CD4-positive, alpha-beta T cell treated with Interleukin-2 at 100 ng/mL for 4 hours (primary cell): ENCODE measurements around the gene IFNG-AS1.
A peak's percentile ranks its signal among the peaks of the same experiment; 100 is the strongest.

Experiments used
- DNase-seq: peaks from one replicate; pipeline ENCODE4 v3.0.0-alpha.2; 2020; ENCODE audit warnings: low spot score

IFNG-AS1 gene

GRCh38 chr12:67989184-67989920 is at the start of gene IFNG-AS1:
IFNG-AS1 (plus strand) TSS chr12:67989447.
- peak; percentile 39 for DNase-seq

- no peak for DNase-seq
Measured at GRCh38 chr12:67939611-67940010, 49.6 kb upstream of the IFNG-AS1 start.

DNA sequence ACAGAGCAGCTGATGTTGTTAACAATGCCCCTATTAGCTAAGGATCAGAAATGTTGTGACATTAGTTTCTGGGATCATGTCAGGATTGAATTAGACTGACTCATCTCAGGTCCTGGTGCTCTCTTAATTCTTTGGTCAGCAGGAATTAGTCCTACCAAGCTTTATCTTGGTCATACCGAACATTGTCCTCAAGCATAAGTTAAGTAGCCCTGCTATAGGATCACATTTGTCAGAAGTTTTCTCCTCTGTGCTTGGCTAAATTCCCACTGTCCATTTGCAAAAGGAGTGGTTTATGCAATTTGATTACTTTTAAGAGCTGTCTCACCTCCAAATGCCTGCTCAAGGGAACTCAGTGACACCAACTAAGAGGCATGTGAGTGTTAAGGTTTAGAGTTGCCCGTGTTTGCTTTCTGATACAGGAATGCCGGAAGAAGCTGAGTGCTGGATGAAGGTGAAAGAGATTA is 48.4 kb upstream of the IFNG-AS1 start:
- no peak for DNase-seq

GRCh38 chr12:67942724-67943123 is 46.5 kb upstream of the IFNG-AS1 start:
- DNase-seq, result no peak

- DNase-seq, result peak; percentile 81
Measured at GRCh38 chr12:67943141-67943892, 45.9 kb upstream of the IFNG-AS1 start.

- DNase-seq, result no peak
Measured at GRCh38 chr12:67944093-67944492, 45.2 kb upstream of the IFNG-AS1 start.

GRCh38 chr12:67952787-67953186 is 36.5 kb upstream of the IFNG-AS1 start:
- DNase-seq, result no peak

GRCh38 chr12:67957383-67957782 is 31.9 kb upstream of the IFNG-AS1 start:
- DNase-seq, result no peak

GRCh38 chr12:67958187-67958586 is 31.1 kb upstream of the IFNG-AS1 start:
- DNase-seq, result no peak

- DNase-seq, result no peak
Measured at GRCh38 chr12:67964456-67964855, 24.8 kb upstream of the IFNG-AS1 start.

- DNase-seq, result no peak
Measured at GRCh38 chr12:67966560-67966959, 22.7 kb upstream of the IFNG-AS1 start.

DNA sequence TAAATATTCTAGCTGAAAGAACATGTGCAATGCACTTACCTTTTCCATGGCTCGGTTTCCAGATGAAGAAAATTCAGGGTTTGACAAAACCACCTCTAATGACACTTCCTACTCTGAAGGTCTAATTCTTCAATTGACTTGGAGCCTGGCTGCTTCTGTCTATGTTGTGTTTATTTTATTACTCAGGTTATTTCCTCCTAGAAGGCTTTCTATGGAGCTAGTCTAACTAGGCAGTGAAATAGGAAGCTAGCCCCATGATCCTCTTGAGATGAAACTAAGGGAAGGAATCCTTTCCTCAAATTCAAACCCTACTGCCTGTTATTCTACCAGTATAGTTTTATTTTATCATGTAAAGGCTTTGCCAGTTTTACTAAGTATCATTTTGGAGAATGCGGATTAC is 20.9 kb upstream of the IFNG-AS1 start:
- no peak for DNase-seq

- DNase-seq, result no peak
Measured at GRCh38 chr12:67968725-67969124, 20.5 kb upstream of the IFNG-AS1 start.

GRCh38 chr12:67969134-67969802 is 20.0 kb upstream of the IFNG-AS1 start:
- DNase-seq, result no peak

GRCh38 chr12:67977668-67978067 is 11.6 kb upstream of the IFNG-AS1 start:
- no peak for DNase-seq

- no peak for DNase-seq
Measured at GRCh38 chr12:67980391-67980790, 8.9 kb upstream of the IFNG-AS1 start.

DNA sequence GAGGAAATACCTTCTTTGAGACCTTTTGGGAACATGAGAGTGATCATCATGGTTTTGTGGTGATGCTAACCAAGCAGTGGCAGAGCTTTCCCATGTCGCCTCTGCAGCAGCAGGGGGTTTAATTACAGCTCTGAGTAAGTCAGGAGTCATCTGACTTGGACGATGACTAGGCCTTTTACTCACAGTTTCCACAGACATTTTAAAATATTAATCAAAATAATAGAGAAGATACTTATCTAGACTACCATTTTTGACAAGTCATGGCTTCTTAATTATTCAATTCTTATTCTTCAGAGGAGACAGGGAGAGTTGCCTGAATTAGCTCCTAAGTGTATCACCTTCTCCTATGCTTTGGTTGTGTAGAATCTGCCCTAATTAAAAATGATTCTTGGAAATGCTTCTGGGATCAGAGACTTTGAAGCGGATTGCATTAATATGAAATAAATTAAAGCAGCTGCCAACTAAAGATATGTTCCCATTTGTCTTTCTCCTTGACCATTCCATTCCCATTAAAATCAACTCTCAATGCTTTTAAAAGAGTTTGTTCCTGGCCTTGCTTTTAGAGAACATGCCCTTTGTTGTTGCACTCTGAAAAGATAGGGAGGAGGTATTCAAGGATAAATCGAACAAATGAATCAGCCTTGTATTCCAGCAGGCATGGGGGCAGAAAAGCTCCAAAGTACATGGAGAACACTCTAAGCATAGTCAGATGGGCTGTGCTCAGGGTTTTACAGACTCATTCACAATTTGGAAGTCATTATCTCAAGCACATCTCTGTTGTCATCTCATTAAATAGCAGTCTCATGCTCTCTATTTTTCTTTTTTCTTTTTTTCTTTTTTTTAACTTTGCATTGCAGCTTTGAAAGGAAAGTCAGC is 7.7 kb upstream of the IFNG-AS1 start:
- DNase-seq, result no peak

DNA sequence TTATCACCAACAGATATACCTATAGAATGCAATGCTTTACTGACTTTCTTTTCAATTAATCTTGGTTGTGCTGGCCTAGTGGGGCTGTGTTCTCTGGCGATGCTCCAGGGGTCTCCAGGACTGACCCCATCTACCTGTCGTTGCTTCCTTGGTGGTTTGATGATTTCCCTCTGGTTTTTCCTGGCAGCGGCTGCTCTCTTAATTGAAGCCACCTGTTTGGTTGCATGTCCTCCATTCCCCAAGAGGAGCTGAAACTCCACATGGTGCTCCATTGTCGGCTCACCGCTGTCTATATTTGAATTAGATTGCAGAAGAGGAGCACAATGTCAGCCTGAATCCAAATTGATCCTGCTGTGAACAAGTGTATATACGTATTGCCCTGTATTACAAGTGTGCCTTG is 7.1 kb upstream of the IFNG-AS1 start:
- DNase-seq, result no peak

DNA sequence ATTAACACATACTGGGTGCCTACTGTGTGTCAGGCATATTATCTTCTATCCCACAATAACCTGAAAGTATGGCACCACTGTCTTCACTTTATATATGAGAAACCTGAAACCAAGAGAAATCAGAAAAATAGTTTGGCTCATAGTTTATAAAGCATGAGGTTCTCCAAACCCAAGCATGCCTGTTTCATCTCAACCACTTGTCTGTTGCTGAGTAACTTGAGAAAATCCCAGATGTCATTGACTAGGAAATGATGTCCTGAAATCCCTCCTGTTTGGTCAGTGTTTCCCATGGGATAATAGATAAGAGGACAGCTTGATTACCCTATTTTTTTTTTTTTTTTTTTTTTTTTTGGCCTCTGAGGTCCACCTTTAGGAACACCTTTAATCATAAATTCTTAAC is 2.6 kb upstream of the IFNG-AS1 start:
- DNase-seq, result no peak

- DNase-seq, result no peak
Measured at GRCh38 chr12:67988601-67989021, 636 bp upstream of the IFNG-AS1 start.

DNA sequence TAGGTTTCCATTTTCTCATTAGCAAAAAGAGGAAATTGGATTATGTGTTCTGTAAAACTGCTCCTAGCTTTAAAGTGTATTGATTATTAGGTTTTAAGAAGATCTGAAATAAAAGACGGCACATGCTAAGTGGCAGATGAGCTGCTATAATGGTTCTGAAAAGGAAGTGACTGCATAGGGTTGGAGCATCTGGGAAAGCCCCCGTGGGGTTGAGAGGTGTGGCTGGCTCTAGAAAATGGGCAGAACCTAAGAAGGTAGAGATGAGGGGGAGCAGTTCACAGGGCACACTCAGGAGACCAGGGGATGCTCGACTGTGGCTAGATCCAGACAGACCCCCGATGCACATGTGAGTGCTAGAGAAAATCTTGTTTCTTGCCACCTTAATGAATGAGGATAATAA is 1.9 kb downstream of the IFNG-AS1 start:
- peak; percentile 53 for DNase-seq

- DNase-seq, result no peak
Measured at GRCh38 chr12:67993143-67993542, 3.9 kb downstream of the IFNG-AS1 start.
